Measurements from ENCODE around the gene AP1AR.
"Not testable (repeated sequence)": the region's sequence is repeated elsewhere in the genome, so short reads cannot be mapped to it uniquely, and the experiment has no call there.

The AP1AR gene, protein sequence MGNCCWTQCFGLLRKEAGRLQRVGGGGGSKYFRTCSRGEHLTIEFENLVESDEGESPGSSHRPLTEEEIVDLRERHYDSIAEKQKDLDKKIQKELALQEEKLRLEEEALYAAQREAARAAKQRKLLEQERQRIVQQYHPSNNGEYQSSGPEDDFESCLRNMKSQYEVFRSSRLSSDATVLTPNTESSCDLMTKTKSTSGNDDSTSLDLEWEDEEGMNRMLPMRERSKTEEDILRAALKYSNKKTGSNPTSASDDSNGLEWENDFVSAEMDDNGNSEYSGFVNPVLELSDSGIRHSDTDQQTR

DNA sequence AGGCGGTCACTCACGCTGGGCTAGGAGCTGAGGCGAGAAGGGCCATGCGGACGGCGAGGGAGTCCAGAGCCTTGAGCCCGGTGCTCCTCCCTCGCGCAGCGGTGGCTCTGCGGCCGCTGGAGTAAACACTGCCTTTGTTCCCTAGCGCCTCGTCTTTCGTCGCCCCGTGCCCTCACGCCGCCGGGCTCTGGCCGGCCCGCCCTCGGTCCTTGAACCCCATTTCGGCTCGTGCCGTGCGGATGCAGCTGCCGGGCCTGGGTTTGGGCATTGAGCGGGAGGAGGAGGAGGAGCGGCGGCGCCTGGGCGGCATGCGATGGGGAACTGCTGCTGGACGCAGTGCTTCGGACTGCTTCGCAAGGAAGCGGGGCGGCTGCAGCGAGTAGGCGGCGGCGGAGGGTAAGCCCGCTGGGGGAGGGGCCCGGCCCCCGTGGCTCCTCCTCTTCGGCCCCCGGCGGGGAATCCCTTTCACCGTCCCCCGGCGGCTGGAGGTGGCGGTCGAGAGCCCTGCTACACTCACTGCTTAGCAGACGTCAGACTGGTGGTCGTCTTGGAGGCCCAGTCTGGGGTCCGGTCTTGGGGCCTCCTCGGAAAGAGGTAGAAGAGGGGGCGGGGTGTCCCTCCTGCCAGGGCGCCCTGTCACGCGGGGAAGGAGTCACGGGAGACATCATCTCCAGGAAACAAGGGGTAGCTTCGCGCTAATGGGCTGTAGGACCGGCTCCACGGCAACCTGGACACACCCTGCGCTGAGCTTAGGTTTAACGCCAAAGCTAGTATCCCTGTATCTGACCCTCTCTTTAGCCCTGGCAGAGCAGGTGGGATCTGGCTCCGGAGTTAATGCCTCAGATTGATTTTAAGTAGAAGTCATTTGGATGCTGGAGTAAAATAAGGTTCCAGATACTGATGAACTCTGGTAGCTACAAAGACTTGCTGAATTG is at the start of gene AP1AR:
Gene AP1AR (plus strand): TSS at position 9 of the 935 bp plus-strand sequence. CDS start 305 bp downstream, at position 314.
- peak; percentile 86 for DNase-seq

DNA sequence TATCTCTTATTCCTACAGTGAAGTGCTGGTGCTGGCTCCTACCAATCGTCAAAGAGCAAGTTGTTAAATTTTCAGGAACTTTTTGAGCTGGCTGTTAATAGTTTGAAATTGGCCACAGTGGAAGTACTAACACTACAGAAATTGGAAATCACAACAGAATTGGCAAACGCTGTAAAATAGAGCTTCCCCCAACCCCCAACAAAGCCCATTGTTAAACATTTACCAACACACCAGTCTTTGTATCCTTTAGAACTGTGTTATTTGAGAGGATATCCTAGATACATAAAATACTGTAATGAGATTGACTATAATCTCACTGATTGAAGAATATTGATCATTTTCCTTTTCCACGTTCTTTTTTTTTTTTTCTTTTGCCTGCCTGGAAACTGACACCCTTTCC is 49.0 kb upstream of the AP1AR start:
- DNase-seq = no peak

DNA sequence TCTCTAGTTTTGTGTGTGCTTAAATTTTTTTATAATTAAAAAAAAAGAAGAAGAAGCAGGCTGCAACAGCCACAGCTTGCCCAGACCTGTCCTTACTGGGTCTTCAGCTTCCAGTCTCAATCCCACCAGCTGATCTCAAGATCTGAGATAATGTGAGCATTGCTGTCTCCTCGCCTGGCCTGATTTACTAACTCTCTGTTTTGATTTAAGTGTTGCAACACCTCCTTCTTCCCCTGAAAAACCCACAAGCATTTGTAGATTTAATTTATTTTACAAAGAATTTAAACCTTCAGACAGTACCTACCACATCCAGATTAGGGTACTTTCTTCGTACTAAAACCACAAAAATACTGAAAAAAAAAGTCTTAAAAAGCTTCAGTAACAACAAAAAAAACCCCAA is 48.3 kb upstream of the AP1AR start:
- peak; percentile 34 for DNase-seq

DNA sequence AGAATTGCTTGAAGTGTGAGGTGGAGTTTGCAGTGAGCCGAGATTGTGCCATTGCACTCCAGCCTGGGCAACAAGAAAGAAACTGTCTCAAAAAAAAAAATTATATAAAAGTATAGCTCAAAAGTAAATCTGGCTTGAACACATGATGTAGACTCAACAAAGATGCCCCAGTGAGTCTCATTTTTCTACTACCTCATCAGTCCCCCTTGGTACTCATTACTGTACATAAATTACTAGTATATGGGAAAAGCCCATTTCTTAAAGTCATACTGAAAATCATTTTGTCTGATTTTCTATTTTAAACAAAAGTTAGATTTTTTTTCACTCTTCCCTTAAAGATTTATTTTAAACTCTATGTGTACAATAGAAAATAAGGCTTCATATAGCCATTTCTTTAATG is 47.1 kb upstream of the AP1AR start:
- DNase-seq = peak; percentile 49

DNA sequence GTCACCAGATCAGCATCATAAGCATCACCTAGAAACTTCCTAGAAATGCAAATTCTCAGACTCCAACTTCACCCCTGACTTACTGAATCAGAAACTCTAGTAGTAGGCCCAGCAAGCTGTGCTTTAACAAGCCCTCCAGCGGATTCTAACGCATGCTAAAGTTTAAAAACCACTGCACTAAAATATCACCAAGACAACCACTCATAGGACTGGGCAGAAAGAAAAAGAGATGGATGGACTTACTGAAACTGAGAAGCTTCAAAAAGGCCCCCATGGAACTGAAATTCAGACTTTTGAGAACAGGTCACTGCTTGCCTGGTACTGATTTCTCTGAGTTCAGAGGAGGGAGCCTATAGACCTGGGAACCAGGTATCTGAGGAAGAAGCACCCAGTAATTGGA is 46.3 kb upstream of the AP1AR start:
- peak; percentile 30 for DNase-seq

DNA sequence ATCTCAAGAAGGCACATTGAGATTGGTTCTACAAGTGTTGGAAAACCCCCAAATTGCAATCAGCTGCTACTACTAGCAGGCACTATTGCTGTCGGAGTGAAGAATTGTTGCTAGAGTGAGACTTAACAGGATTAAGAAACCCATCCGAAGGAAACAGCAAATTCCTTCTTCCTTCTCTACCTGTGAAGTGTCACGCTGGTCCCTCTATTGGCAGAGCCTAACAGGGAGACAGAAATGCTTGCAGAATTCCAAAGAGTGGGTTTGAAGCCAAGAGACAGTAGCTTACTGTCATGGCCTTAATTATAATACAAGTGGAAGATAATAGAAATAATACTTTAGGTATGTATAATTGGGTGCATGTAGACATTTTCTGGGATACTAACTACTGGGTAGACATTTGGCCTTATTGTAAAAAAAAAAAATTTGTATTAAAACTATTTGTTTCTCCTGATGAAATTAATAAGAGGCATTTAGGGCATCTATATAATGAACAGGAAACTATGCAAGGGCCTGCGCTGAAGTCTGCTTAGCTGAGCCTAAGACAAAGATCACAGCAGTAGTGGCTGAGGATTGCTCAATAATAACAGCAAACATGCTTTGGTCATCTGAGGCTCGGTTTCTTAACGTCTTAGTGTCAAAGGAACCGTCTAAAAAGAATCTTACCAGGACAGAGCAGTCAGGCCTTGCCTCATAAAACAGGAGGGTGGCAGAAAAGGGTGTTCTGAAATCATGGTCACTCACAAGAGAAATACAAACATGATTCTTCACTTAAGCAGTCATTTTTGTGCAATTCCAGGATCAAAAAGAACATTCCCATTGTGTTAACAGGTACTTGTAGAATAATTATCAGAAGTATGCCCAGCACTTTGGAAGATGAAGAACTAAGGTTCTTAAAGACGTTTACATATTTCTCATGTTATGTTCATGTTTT is 45.6 kb upstream of the AP1AR start:
- no peak for DNase-seq

DNA sequence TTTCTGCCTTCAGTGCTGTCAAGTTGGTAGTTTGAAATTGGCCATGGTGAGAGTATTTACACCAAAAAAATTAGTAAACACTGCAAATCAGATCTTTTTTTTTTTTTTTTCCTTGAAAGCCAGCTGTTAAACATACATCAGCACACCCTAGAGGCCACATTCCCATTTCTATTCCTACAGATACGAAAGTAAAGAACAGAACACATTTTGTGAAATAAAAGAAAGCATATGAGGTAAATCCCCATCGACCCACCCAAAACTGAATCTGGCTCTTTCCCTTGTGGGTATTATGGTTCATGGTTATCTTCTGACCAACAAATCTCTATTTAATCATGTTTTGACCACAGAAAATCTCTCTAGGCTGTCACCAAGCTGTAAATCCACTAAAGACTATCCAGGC is 41.8 kb upstream of the AP1AR start:
- no peak for DNase-seq

DNA sequence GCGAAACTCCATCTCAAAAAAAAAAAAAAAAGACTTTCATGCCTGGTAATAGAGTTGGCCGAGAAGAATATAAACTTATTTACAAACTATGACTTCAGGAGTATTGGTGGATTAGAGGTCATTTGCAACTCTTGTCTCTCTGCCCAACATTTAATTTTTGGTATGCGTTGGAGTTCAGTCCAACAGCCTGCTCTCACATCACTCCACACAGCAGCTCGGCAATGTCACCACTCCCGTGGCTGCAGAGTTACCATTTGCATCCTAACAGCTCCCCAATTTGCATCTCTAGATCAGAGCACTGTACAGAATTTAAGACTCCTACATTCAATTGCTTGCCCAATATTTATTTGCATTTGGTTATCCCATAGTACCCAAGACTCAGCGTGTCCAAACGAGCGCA is 40.9 kb upstream of the AP1AR start:
- no peak for DNase-seq

DNA sequence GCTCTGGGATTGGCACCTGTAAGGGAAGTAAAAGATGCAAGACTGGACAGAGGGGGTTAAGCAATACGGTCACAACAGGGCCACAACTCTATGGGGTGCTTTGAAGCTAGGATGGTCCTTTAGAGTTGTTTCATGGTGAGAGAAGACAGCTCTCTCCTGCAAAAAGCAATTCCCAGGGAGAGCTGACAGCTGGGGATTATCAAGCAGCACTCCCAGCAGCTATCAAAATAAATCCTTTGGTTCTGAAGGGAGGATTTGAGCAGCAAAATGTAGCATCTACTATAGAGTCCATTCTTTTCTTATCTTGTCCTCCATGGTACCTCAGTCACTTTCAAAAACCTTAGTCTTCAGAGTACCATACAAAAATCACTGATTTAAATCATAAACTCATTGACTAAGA is 35.1 kb upstream of the AP1AR start:
- no peak for DNase-seq

DNA sequence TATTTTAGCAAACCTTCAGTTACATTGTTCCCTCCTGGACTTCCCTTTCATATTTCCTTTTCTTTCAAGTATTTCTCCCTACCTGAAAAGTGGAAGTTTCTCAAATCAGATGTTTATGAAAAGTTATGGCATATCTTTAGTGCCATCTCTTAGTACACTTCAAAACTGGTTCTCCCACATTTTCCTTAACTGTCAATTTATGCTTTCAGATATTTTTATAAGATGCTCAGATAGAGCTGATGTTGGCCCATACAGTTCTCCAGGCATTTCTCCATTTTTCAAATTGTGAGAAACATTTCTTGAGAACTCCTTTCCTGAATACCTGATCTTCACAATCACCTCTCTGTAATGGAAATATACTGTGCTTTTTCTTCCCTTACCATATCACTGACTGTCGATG is 32.5 kb upstream of the AP1AR start:
- no peak for DNase-seq

DNA sequence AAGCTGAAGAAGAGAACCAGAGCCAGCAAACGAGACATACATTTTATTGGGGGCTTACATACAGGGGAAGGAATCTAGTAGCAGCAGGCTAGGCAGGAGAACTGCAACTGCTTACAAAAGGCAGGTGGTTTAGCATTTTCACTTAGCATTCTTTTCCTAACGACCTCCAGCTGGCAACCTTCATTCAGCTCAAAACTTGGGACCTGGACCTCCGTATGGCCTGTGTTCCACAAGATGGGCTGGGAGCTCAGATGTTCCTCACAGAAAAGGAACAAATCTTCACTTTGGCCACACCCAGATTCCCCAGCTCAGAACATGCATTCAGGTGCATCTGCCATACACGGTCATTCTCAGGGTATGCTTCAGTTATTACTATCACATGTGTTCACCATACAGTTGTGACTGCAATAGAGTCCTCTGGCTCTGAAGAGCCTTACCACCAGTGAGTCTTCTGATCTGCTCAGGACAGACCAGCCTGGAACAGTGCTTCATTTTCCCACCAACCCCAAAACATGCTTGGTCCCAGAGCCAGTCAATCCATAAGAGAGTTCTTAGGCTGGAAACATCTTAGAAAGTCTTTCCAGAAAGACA is 29.6 kb upstream of the AP1AR start:
- peak; percentile 26 for DNase-seq

DNA sequence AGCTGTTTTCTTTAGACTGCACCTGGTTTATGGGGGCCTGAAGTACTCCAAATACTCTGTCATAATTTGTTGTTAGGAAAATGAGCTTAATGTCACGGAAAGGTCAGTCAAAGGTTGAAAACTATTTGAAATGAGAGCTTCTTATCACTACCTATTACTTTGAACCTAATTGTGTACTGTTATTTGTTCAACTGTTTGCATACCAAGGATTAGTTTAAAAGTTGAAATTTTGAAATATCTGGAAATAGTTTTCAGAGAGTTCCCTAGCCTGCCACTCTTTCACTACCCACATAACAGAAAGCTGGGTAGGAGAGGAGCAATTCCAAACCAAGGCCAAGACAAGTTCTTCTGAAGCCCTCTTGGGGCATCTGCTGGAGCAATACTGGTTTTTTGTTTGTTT is 28.0 kb upstream of the AP1AR start:
- DNase-seq = no peak

DNA sequence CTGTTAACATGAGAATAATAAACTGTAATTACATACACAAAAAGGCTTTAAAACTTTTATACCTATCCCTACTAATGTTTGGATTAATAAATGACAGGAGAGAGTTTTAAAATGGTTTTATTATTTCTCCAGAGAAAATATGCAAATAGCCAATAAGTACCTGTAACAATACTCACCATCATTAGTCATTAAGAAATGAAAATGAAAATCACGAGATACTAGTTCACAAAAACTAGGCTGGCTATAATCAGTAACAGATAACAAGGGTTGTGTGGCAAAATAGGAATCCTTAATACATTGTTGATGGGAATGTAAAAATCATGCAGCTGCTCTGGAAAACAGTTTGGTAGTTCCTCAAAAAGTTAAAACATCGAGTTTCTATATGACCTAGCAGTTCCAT is 25.2 kb upstream of the AP1AR start:
- DNase-seq = no peak

DNA sequence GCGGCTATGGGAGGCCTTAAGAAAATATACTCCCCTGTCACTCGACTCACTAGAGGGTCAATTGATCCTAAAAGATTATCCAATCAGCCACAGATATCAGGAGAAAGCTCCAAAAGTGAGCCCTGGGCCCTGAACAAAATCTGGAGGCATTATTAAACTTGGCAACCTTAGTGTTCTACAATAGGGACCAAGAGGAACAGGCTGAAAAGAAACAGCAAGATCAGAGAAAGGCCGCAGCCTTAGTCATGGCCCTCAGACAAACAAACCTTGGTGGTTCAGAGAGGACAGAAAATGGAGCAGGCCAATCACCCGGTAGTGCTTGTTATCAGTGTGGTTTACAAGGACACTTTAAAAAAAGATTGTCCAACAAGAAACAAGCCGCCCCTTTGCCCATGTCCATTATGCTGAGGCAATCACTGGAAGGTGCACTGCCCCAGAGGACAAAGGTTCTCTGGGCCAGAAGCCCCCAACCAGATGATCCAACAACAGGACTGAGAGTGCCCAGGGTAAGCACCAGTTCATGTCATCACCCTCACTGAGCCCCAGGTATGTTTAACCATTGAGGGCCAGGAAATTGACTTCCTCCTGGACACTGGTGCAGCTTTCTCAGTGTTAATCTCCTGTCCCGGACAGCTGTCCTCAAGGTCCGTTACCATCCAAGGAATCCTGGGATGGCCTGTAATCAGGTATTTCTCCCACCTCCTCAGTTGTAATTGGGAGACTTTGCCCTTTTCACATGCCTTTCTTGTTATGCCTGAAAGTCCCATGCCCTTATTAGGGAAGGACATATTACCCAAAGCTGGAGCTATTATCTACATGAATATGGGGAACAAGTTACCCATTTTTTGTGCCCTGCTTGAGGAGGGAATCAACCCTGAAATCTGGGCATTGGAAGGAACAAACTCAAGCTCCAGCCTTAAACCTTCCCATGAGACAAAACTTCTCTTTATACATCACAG is 23.2 kb upstream of the AP1AR start:
- DNase-seq = not testable (repeated sequence)

DNA sequence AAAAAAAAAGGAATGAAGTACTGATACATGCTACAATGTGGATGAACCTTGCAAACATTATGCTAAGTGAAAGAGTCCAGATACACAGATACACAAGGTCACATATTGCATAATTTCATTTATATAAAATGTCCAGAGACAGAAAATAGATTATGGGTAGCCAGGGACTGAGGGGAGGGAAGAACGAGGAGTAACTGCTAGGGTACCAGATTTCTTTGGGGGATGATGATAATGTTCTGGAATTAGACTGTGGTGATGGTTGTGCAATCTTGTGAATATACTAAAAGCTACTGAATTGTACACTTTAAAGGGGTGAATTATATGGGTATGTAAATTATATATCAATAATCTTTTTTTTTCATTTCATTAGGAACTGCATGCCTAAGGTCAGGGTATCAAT is 20.8 kb upstream of the AP1AR start:
- no peak for DNase-seq

DNA sequence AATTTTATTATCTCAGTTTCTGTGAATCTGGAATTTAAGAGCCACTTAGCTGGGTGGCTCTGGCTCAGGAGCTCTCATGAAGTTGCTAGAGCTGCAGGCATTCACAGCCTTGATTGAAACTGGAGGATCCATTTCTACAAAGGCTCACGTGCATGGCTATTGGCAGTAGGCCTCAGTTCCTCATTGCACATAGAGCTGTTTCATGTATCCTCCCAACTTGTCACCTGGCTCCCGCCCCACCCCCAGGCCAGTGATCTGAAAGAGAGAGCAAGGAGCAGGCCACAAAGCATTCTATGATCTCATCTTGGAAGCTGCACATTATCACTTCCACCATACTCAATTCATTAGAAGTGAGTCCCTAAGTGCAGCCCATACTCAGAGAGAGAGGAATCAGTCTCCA is 18.5 kb upstream of the AP1AR start:
- DNase-seq = no peak

DNA sequence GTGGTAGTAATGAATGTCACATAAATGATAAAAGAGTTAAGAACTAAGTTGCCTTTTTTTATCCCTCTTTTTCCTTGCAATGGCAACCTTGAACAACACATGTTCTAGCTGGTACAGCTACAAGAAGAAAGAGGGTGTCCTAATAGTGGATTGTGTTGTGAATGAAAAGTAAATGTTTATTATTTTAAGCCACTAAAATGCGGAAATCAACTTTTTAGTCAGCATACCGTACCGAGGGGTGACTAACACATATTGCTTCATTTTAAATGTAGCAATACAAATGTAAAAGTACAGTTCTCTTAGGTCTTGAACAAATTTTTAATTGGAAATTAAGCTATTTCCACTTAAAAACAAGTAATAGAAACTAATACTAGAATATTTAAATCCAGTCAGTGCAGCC is 17.7 kb upstream of the AP1AR start:
- DNase-seq = no peak

DNA sequence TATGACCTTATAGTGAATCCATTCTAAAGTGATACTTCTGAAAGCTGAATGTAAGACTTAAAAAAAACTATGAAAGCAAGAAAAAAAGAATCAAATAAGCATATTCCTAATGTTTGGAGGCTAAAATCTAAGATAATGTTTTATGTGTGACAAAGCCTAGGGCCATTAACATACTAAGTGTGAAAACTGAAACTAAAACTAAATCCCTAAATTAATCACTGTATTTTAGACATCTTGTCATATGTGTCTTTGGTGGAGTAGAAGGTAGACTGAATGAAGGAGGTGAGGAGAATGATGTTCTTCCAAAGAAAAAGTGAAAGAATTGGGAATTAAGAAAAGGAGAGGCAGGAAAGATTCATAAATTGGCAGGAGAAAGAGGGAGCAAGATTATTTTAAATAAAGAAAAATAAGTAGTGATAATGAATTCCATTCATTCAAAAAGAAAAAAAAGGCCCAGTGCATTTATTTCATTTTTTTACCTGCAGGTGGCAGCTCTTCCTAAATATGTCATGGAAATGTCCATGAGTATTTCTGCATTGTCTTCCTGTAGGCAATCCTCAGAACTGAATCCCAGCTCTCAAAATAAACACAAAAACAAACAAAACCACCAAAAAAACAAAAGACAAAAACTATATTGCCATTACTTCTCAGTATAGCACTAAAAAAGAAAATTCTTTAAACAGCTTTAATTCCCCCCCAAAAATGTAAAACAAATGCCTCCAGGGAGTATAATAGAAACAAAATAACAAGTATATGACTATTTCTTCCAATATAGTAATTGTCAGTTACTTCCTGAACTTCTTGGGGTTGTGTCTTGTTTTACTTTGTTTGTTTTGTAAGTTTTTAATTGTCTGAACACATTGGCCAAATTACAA is 17.0 kb upstream of the AP1AR start:
- DNase-seq = no peak

DNA sequence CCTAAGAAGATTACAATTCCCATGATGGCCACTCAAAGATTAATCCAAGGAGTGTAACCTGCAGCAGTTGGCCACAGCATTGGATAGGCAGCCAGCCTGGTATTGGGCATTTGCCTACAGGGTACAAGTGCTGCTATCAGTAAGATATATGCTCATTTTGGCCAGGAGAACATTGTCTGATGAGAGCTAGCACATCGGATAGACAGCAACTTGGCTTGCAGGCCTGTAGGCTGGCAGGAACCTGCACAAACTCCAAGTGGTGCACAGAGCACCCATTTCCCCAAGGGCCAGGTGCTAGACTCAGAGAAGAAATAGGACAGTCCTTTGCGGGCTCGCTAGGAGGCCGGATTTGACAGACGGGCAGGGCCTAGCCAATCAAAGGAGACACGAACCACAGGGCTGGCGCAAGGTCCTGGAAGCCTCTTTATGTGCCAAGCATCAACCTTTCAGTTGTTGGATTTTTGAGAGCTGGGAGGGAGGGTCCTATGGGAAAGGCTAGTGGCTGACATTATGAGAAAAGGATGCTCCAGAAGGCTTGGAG is 11.7 kb upstream of the AP1AR start:
- no peak for DNase-seq
